Stimulated activated CD4-positive, alpha-beta T cell treated with anti-CD3 and anti-CD28 coated beads, Interleukin-1b, Interleukin-23, amount 100 ng/mL, for 48 hours (primary cell): Measurements from ENCODE around the gene CKAP4.

Experiments used
- DNase-seq: peaks from one replicate; pipeline ENCODE4 v3.0.0-alpha.2; 2020

The CKAP4 gene

GRCh38 chr12:106239951-106240335, 7.9 kb downstream of the CKAP4 start:
- no peak for DNase-seq

- DNase-seq, result no peak
Observed at GRCh38 chr12:106239241-106239950, 8.4 kb downstream of the CKAP4 start.

DNA sequence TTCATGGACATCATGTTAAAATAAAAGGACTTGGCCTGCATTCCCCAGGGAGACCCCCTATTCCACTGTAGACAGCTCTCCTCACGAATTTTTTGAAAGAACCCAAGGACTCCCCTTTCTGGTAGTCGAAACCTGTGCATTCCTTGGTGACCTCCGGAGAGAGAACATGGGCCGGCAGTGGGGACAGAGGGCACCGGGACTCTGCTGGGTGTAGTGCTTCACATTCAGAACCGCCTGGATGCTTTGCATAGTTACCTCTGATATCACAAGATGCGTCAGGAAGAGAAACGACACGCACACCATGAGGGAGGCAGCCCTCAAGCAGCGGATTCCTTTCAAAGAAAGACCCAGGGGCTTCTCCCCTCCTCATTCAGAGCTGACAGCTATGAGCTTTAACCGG, 9.7 kb downstream of the CKAP4 start:
- DNase-seq, result no peak

DNA sequence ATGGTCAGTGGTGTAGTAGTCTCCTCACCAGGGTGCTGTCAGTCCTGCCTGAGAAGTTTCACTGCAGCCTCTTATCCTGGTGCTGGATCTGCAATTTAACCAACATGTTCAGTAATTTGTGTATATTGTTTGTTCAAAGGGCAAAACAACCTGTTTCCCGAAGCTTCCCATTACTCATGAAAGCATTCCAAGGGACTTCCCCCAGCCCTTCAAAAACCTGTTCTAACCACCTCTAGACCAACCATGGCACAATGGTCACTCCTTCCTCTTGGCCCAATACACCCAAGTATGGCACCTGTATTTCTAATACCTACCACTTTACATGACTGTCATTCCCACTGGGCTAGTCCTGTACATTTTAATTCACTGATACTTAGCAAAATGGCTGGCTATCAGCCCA, 12.1 kb downstream of the CKAP4 start:
- DNase-seq, result no peak

DNA sequence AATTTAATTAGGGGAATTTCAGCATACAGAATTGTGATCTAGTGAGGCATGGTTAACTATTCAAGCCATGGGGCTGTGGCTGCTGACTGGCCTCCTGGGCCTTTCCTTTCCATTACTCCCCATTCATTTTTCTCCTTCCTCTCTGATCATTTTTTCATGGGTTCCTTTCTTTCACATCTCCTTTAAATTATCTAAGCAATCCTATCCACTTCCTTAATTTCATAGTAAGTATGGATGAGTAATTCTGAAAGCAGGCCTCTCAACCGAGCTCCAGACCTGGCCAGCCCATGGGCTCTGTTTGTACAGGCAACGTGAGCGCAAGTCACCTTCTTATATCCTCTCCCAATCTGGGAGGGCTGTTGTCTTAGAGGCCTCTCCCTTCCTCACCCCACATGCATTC, 13.4 kb downstream of the CKAP4 start:
- no peak for DNase-seq

GRCh38 chr12:106233011-106233410, 14.8 kb downstream of the CKAP4 start:
- no peak for DNase-seq

GRCh38 chr12:106229036-106229591, 18.7 kb downstream of the CKAP4 start:
- no peak for DNase-seq

DNA sequence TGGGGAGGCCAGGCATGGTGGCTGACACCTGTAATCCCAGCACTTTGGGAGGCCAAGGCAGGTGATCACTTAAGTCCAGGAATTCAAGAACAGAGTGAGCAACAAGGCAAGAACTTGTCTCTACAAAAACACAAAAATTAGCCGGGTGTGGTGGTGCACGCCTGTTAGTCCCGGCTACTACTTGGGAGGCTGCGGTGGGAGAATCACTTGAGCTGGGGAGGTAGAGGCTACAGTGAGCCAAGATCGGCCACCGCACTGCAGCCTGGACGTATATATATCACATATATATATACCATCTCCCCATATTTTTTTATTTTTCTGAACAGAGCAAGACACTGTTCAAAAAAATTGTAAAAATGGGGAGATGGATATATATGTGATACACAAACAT, 19.5 kb downstream of the CKAP4 start:
- DNase-seq, result no peak

DNA sequence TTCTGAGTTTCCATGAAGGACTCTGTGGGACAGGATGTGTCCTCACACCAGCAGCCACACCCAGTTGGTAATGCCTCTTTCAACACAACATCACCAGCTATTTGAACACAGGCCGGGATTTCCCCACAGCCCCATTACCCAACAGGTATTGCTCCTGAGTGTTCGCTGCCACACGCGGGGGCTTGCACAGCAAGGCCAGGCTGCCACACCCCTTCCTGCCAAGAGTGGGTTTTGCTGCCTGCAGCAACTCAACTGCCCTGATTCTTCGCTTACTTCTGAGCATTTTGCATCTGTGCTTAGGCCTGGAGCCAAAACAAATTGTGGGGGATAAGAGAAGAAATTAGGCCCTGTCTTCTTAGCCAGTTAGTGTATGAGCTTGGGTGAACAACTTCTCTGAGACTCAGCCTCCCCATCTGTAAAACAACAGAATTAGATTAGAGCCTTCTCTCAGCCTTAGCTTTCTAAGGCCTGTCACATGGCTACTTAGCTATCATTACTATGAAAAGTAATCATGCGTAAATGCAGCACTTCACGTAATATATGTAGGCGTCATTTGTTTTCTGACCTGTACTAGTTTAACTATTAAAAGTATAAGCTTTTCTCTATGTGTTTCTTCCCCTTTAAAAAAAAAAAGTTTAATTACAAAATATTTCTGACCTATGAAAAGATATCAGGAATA, 20.0 kb downstream of the CKAP4 start:
- peak; percentile 48 for DNase-seq

GRCh38 chr12:106226884-106227640, 20.8 kb downstream of the CKAP4 start:
- DNase-seq, result no peak

DNA sequence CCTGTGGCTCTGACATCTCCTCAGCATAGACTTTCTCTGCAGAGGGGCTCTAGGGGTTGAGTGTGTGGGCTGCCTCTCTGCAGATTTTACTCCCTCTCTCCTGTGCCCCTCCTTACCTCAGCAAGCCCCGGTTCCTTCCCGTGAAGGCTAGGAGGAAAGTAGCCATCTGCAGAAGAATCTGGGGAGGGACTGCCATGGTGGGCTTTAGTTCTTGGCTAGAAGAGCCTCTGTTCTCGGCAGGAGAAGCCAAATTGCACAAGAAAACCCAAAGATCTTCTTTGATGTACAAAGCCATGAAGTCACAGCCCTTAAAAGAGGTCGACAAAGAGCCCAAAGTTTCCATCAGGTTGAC, 23.5 kb downstream of the CKAP4 start:
- no peak for DNase-seq

DNA sequence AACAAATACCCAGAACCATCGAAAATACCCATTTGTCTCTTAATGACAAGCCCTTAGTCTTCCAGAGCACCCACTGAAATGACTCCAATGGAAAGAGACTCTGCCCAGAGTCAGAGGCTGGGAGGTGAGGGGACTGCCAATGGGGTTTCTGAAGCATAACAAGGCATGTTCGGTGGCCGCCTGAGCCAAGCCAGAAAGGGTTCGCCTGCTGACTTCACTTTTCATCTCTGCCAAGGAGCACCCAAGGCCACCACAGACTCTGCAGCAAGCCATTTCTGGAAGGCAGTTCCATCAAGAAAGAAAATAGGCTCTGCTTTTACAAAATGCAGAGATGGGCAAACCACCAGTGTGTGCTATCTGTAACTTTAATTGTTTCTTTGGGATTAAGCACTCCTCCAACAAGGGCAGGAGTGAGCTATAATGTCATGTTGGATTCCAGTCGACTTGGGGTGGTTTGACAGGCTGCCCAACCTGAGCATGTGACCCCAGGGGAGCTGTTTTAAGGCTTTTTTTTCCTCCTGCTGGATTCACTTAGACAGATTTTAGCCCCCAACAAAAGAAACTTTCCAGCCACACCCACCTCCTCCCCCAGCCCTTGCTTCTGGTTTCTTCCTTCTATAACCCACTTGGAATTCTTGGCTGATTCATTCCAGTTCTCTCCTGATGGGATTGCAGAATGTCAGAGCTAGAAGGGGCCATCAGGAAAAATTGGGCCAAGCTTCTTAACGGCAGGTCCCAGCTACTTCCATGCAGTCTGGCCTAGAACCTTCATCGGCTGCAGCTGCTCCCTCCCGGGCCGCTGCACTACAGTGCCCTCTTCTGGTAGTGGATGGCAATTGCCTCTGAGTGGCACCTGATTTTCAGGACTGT, 24.1 kb downstream of the CKAP4 start:
- peak; percentile 74 for DNase-seq

DNA sequence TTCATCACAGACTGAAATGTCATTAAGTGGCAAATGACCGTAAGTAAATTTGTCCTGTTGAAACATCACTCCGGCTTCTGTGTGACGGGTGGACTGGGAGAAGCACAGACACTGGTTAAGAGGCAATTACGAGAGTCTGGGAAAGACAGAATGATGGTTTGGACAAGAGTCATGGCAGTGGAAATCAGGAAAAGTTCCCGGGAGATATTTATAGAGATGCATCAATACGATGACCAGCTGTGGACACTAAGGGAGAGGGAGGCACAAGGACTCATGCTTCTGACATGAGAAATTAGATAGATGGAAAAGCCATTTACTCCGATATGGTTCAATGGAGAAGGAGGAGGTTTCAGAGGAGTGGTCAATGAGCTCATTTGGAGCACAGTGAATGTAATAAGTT, 27.3 kb downstream of the CKAP4 start:
- no peak for DNase-seq

DNA sequence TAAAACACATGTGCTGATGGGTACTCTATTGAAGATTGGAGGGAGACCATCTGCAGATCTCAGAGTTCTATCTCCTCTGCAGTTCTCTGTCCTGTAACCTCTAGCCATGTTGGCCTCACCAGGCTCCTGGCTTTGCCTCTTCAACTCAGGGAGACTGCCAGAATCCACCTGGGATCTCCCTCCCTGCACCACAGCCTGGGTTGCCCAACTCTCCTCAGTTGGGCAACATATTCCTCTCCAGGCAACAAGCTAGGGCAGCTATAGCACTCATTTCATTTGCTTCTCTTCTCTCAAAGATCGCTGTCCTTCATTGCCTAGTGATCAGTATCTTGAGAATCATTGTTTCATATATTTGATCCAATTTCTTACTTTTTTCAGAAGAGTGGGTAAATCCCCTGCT, 28.8 kb downstream of the CKAP4 start:
- no peak for DNase-seq

DNA sequence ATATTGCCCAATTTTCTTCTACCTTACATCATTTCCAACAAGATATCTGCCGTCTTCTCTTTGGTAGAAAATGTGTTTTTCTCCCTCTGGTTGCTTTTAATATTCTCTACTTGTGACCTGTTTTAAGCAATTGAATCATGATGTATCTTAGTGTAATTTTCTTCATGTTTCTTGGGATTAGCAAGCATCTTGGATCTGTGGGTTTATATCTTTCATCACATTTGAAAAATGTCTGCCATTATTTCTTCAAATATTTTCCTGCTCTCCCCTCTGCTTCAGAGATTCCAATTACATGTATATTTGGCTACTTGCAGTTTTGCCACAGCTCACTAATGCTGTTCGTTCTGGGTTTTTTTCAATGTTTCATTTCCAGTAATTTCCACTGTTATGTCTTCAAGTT, 30.1 kb downstream of the CKAP4 start:
- DNase-seq, result no peak

- no peak for DNase-seq
Observed at GRCh38 chr12:106214571-106214970, 33.2 kb downstream of the CKAP4 start.

GRCh38 chr12:106213662-106214061, 34.2 kb downstream of the CKAP4 start:
- no peak for DNase-seq

- no peak for DNase-seq
Observed at GRCh38 chr12:106211973-106212372, 35.8 kb downstream of the CKAP4 start.

GRCh38 chr12:106205208-106206069, 42.4 kb downstream of the CKAP4 start:
- DNase-seq, result no peak

- no peak for DNase-seq
Observed at GRCh38 chr12:106204312-106204711, 43.5 kb downstream of the CKAP4 start.

GRCh38 chr12:106197906-106198623, 49.8 kb downstream of the CKAP4 start:
- no peak for DNase-seq
